ENCODE data around the gene PSME2. TPM values are rescaled to one million over a fixed set of nuclear protein-coding genes. Genes with fewer than 3 reads are reported as not detected.
A peak's percentile ranks its signal among the peaks of the same experiment; 100 is the strongest.

Gene PSME2
- total and polyA plus RNA-seq, 8 donors, result 62.4 to 421 (median 232) TPM

- peaks cover 10 to 54% (median 39%) of the 10 kb centered on the region in 4 donors for H3K4me1 ChIP-seq
- WGBS, 5 donors, result 0% methylated on average over 47 to 68 of the region's 68 CpGs
- H3K36me3 ChIP-seq, result peaks cover 0 to 15% (median 14%) of the 10 kb centered on the region in 4 donors
- DNase-seq, result peak; percentile 94 to 96
- no peaks in the 10 kb centered on the region for H3K27me3 ChIP-seq
- peak within 1 kb of the TSS; percentile 70 to 85 (median 74) for H3K4me3 ChIP-seq
- H3K9me3 ChIP-seq, result no peaks in the 10 kb centered on the region
- peak within 1 kb of the TSS; percentile 94 to 99 (median 95) for H3K27ac ChIP-seq
- intact Hi-C loops (cut with DNase I; ENCODE audit: low total_unique reads), result no loop called here
- TF ChIP-seq POLR2A (IDR thresholded peaks at IDR 0.05), result peak in 1 of 4 donors; percentile 26
- TF ChIP-seq EP300 (IDR thresholded peaks at IDR 0.05), result no peak
- peak in 2 of 3 donors; percentile 31 to 50 for TF ChIP-seq POLR2AphosphoS5 (IDR thresholded peaks at IDR 0.05)
- peak in 1 of 7 experiments; percentile 8 for TF ChIP-seq CTCF (IDR thresholded peaks at IDR 0.05)
Measured at GRCh38 chr14:24093901-24094840, 52.2 kb downstream of the PSME2 start, which contains the start of gene PCK2. PCK2 (plus strand) TSS chr14:24094311; CDS start chr14:24094406, 95 bp downstream.

Small RNA genes lying within 50 kb of the gene (small RNA-seq; reads per million reads assigned to genes)
- gene AL136295.4 (0 reads per million in 4 donors), gene IPO4 (0 to 0.38 (median 0) reads per million in 4 donors), gene IRF9 (0 reads per million in 4 donors), gene RNA5SP383 (0 to 1.3 (median 0.23) reads per million in 4 donors)

Other genes starting within 250 kb of the PSME2 start
Only the 30 nearest of the 31 such genes appear.
- 100 to 1,000 TPM in 1 of 5 donors, 10 to 100 TPM in 4; 29.0 to 114 (median 34.4) TPM for gene DHRS4, start 192.8 kb downstream of the PSME2 start, total RNA-seq
- gene DHRS4, start 192.8 kb downstream of the PSME2 start, polyA plus RNA-seq, result 10 to 100 TPM; 39.4 to 58.0 (median 57.7) TPM
- 10 to 100 TPM in 3 of 5 donors, 1 to 10 TPM in 1, not detected in 1; 9.7 to 44.2 (median 26.9) TPM for gene DHRS4L2, start 157.7 kb downstream of the PSME2 start, total RNA-seq
- gene DHRS4L2, start 157.7 kb downstream of the PSME2 start, polyA plus RNA-seq, result 10 to 100 TPM; 27.5 to 64.0 (median 44.3) TPM
- gene CARMIL3, start 94.6 kb downstream of the PSME2 start, total RNA-seq, result 1 to 10 TPM in 2 of 5 donors, under 1 TPM in 2, not detected in 1; 0.14 to 2.0 (median 0.76) TPM
- under 1 TPM in 2 of 3 donors, not detected in 1; 0.25 to 0.75 TPM for gene CARMIL3, start 94.6 kb downstream of the PSME2 start, polyA plus RNA-seq
- gene CPNE6, start 75.0 kb downstream of the PSME2 start, total RNA-seq, result not detected
- under 1 TPM in 2 of 3 donors, not detected in 1; 0.12 to 0.25 TPM for gene CPNE6, start 75.0 kb downstream of the PSME2 start, polyA plus RNA-seq
- 100 to 1,000 TPM in 1 of 5 donors, 10 to 100 TPM in 1, 1 to 10 TPM in 3; 2.3 to 168 (median 8.4) TPM for gene PCK2, start 52.3 kb downstream of the PSME2 start, total RNA-seq
- gene PCK2, start 52.3 kb downstream of the PSME2 start, polyA plus RNA-seq, result 10 to 100 TPM; 12.3 to 24.0 (median 17.0) TPM
- 100 to 1,000 TPM in 2 of 5 donors, 10 to 100 TPM in 3; 50.4 to 396 (median 84.5) TPM for gene DCAF11, start 31.8 kb downstream of the PSME2 start, total RNA-seq
- 10 to 100 TPM; 27.7 to 68.3 (median 38.9) TPM for gene DCAF11, start 31.8 kb downstream of the PSME2 start, polyA plus RNA-seq
- 10 to 100 TPM in 2 of 5 donors, 1 to 10 TPM in 1, under 1 TPM in 1, not detected in 1; 0.92 to 69.2 (median 13.0) TPM for gene NRL, start 31.7 kb downstream of the PSME2 start, total RNA-seq
- gene NRL, start 31.7 kb downstream of the PSME2 start, polyA plus RNA-seq, result 1 to 10 TPM; 1.2 to 1.3 (median 1.2) TPM
- 10 to 100 TPM in 1 of 5 donors, under 1 TPM in 1, not detected in 3; 0.87 to 80.5 TPM for gene FITM1, start 16.0 kb downstream of the PSME2 start, total RNA-seq
- 1 to 10 TPM; 1.9 to 2.6 (median 2.2) TPM for gene FITM1, start 16.0 kb downstream of the PSME2 start, polyA plus RNA-seq
- 100 to 1,000 TPM in 1 of 5 donors, 10 to 100 TPM in 4; 38.5 to 129 (median 91.1) TPM for gene PSME1, start 10.4 kb downstream of the PSME2 start, total RNA-seq
- 100 to 1,000 TPM; 217 to 322 (median 310) TPM for gene PSME1, start 10.4 kb downstream of the PSME2 start, polyA plus RNA-seq
- 10 to 100 TPM in 1 of 5 donors, 1 to 10 TPM in 4; 1.3 to 33.9 (median 4.6) TPM for gene EMC9, start 5.0 kb downstream of the PSME2 start, total RNA-seq
- 10 to 100 TPM; 32.0 to 59.6 (median 42.9) TPM for gene EMC9, start 5.0 kb downstream of the PSME2 start, polyA plus RNA-seq
- gene RNF31, start 888 bp upstream of the PSME2 start, total RNA-seq, result 100 to 1,000 TPM in 2 of 5 donors, 10 to 100 TPM in 3; 53.2 to 523 (median 94.2) TPM
- 10 to 100 TPM; 64.0 to 88.7 (median 68.6) TPM for gene RNF31, start 888 bp upstream of the PSME2 start, polyA plus RNA-seq
- gene IRF9, start 14.7 kb upstream of the PSME2 start, total RNA-seq, result 100 to 1,000 TPM in 2 of 5 donors, 10 to 100 TPM in 2, 1 to 10 TPM in 1; 1.4 to 143 (median 91.4) TPM
- gene IRF9, start 14.7 kb upstream of the PSME2 start, polyA plus RNA-seq, result 100 to 1,000 TPM in 1 of 3 donors, 10 to 100 TPM in 2; 64.6 to 101 (median 65.1) TPM
- gene REC8, start 25.5 kb upstream of the PSME2 start, total RNA-seq, result 100 to 1,000 TPM in 1 of 5 donors, 10 to 100 TPM in 4; 14.5 to 122 (median 45.5) TPM
- gene REC8, start 25.5 kb upstream of the PSME2 start, polyA plus RNA-seq, result 10 to 100 TPM; 20.9 to 64.4 (median 38.7) TPM
- 100 to 1,000 TPM in 1 of 5 donors, 10 to 100 TPM in 4; 14.3 to 227 (median 23.9) TPM for gene IPO4, start 42.2 kb upstream of the PSME2 start, total RNA-seq
- gene IPO4, start 42.2 kb upstream of the PSME2 start, polyA plus RNA-seq, result 10 to 100 TPM in 1 of 3 donors, 1 to 10 TPM in 2; 9.3 to 15.2 (median 9.8) TPM
- gene TM9SF1, start 48.8 kb upstream of the PSME2 start, total RNA-seq, result 10 to 100 TPM in 4 of 5 donors, 1 to 10 TPM in 1; 6.4 to 79.7 (median 31.6) TPM
- 10 to 100 TPM; 14.6 to 28.2 (median 14.7) TPM for gene TM9SF1, start 48.8 kb upstream of the PSME2 start, polyA plus RNA-seq
- under 1 TPM in 1 of 5 donors, not detected in 4; 0.73 TPM for gene TSSK4, start 59.1 kb upstream of the PSME2 start, total RNA-seq
- gene TSSK4, start 59.1 kb upstream of the PSME2 start, polyA plus RNA-seq, result not detected
- gene CHMP4A, start 66.9 kb upstream of the PSME2 start, total RNA-seq, result 10 to 100 TPM in 4 of 5 donors, not detected in 1; 27.8 to 37.2 (median 31.8) TPM
- 100 to 1,000 TPM in 1 of 3 donors, 10 to 100 TPM in 2; 66.5 to 135 (median 70.7) TPM for gene CHMP4A, start 66.9 kb upstream of the PSME2 start, polyA plus RNA-seq
- gene MDP1, start 69.5 kb upstream of the PSME2 start, total RNA-seq, result 10 to 100 TPM in 3 of 5 donors, 1 to 10 TPM in 1, not detected in 1; 9.3 to 16.1 (median 14.2) TPM
- 10 to 100 TPM; 25.6 to 26.9 (median 26.2) TPM for gene MDP1, start 69.5 kb upstream of the PSME2 start, polyA plus RNA-seq
- 100 to 1,000 TPM in 3 of 5 donors, 10 to 100 TPM in 1, not detected in 1; 85.4 to 166 (median 132) TPM for gene NEDD8, start 85.8 kb upstream of the PSME2 start, total RNA-seq
- 100 to 1,000 TPM; 235 to 244 (median 237) TPM for gene NEDD8, start 85.8 kb upstream of the PSME2 start, polyA plus RNA-seq
- gene GMPR2, start 86.3 kb upstream of the PSME2 start, total RNA-seq, result 100 to 1,000 TPM in 1 of 5 donors, 10 to 100 TPM in 4; 13.9 to 204 (median 31.2) TPM
- gene GMPR2, start 86.3 kb upstream of the PSME2 start, polyA plus RNA-seq, result 10 to 100 TPM; 48.3 to 85.7 (median 53.9) TPM
- gene TINF2, start 96.0 kb upstream of the PSME2 start, total RNA-seq, result 10 to 100 TPM in 4 of 5 donors, 1 to 10 TPM in 1; 7.2 to 63.6 (median 39.1) TPM
- gene TINF2, start 96.0 kb upstream of the PSME2 start, polyA plus RNA-seq, result 10 to 100 TPM; 46.6 to 61.1 (median 50.6) TPM
- gene TGM1, start 116.6 kb upstream of the PSME2 start, total RNA-seq, result 10 to 100 TPM in 1 of 5 donors, 1 to 10 TPM in 4; 2.6 to 11.7 (median 4.9) TPM
- gene TGM1, start 116.6 kb upstream of the PSME2 start, polyA plus RNA-seq, result 100 to 1,000 TPM in 1 of 3 donors, 1 to 10 TPM in 2; 1.7 to 131 (median 5.3) TPM
- 100 to 1,000 TPM in 4 of 5 donors, 10 to 100 TPM in 1; 16.0 to 230 (median 187) TPM for gene RABGGTA, start 125.0 kb upstream of the PSME2 start, total RNA-seq
- gene RABGGTA, start 125.0 kb upstream of the PSME2 start, polyA plus RNA-seq, result 10 to 100 TPM; 33.8 to 68.4 (median 41.9) TPM
- gene DHRS1, start 153.2 kb upstream of the PSME2 start, total RNA-seq, result 10 to 100 TPM in 3 of 5 donors, 1 to 10 TPM in 2; 5.3 to 71.9 (median 17.4) TPM
- gene DHRS1, start 153.2 kb upstream of the PSME2 start, polyA plus RNA-seq, result 10 to 100 TPM; 20.1 to 52.1 (median 30.1) TPM
- 10 to 100 TPM in 4 of 5 donors, 1 to 10 TPM in 1; 5.4 to 25.7 (median 12.8) TPM for gene NOP9, start 153.2 kb upstream of the PSME2 start, total RNA-seq
- 10 to 100 TPM in 1 of 3 donors, 1 to 10 TPM in 2; 6.5 to 11.8 (median 8.4) TPM for gene NOP9, start 153.2 kb upstream of the PSME2 start, polyA plus RNA-seq
- 10 to 100 TPM in 2 of 5 donors, 1 to 10 TPM in 3; 5.0 to 11.2 (median 6.4) TPM for gene CIDEB, start 161.4 kb upstream of the PSME2 start, total RNA-seq
- 10 to 100 TPM in 1 of 3 donors, 1 to 10 TPM in 2; 6.0 to 14.2 (median 6.0) TPM for gene CIDEB, start 161.4 kb upstream of the PSME2 start, polyA plus RNA-seq
- gene LTB4R2, start 163.5 kb upstream of the PSME2 start, total RNA-seq, result 10 to 100 TPM in 3 of 5 donors, 1 to 10 TPM in 1, not detected in 1; 9.9 to 71.5 (median 24.5) TPM
- 1 to 10 TPM in 1 of 3 donors, under 1 TPM in 1, not detected in 1; 0.25 to 6.0 TPM for gene LTB4R2, start 163.5 kb upstream of the PSME2 start, polyA plus RNA-seq
- 10 to 100 TPM in 3 of 5 donors, 1 to 10 TPM in 1, not detected in 1; 3.3 to 92.8 (median 24.6) TPM for gene LTB4R, start 164.9 kb upstream of the PSME2 start, total RNA-seq
- 10 to 100 TPM in 1 of 3 donors, 1 to 10 TPM in 2; 1.4 to 67.2 (median 4.1) TPM for gene LTB4R, start 164.9 kb upstream of the PSME2 start, polyA plus RNA-seq
- 100 to 1,000 TPM in 1 of 5 donors, 10 to 100 TPM in 4; 18.2 to 118 (median 33.3) TPM for gene ADCY4, start 188.5 kb upstream of the PSME2 start, total RNA-seq
- 10 to 100 TPM; 15.2 to 18.9 (median 18.8) TPM for gene ADCY4, start 188.5 kb upstream of the PSME2 start, polyA plus RNA-seq
- gene RIPK3, start 193.4 kb upstream of the PSME2 start, total RNA-seq, result 10 to 100 TPM in 4 of 5 donors, 1 to 10 TPM in 1; 6.4 to 42.6 (median 12.5) TPM
- gene RIPK3, start 193.4 kb upstream of the PSME2 start, polyA plus RNA-seq, result 10 to 100 TPM; 12.7 to 18.3 (median 14.3) TPM